Measurements from ENCODE around the gene CDIP1.

CDIP1 gene

GRCh38 chr16:4539716-4540284 lies 1.2 kb upstream of the CDIP1 start:
- DNase-seq (ENCODE audit: low read depth in 2 of 2), result no peak

DNA sequence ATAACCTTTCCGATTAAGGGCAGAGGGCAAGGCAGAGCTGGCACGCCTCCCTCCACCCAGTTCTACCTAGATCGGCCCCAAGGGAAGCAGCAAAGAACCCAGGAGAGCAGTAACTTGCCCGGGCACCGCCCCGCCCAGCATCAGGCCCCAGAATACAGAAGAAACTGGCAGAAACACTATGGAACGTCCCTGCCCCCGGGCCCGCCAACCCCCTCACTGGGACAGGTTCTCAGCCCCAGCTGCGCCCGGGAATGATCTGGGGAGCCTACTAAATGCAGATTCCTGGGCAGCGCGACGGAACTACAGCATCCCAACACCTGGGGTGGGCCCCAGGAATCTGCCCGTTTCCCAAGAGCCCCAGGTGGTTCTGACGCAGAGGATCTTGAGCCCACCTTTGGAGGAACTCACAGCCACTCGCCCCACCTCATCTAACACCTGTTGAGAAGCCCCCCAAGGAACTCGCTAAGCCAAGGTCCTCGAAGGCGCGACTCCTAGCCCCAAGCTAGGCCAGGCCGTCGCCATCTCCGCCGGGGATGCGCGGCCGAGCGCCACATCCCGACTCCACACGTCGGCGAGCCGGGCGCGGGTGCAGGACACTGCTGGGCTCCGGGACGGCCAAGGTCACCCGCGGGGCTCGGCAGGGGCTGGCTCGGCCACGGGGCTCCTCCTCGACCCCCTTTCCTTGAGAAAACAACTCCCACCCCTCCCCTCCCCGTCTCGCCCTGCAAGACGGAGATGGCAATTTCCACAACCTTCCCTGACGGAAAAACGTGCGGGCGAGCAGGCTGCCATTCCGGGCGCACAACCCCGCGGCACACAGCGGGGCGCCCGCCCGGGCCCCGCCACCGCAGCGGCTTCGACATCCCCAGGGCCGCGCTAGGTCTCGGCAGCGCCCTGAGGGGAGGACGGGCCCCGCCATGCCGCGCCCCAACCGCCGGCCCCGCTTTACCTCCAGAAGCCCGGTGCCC lies 913 bp downstream of the CDIP1 start:
- DNase-seq (ENCODE audit: low read depth in 2 of 2), result no peak

- DNase-seq (ENCODE audit: low read depth in 2 of 2), result no peak
Measured at GRCh38 chr16:4536391-4537106, 2.0 kb downstream of the CDIP1 start.

GRCh38 chr16:4535627-4536108 lies 2.9 kb downstream of the CDIP1 start:
- no peak for DNase-seq (ENCODE audit: low read depth in 2 of 2)

DNA sequence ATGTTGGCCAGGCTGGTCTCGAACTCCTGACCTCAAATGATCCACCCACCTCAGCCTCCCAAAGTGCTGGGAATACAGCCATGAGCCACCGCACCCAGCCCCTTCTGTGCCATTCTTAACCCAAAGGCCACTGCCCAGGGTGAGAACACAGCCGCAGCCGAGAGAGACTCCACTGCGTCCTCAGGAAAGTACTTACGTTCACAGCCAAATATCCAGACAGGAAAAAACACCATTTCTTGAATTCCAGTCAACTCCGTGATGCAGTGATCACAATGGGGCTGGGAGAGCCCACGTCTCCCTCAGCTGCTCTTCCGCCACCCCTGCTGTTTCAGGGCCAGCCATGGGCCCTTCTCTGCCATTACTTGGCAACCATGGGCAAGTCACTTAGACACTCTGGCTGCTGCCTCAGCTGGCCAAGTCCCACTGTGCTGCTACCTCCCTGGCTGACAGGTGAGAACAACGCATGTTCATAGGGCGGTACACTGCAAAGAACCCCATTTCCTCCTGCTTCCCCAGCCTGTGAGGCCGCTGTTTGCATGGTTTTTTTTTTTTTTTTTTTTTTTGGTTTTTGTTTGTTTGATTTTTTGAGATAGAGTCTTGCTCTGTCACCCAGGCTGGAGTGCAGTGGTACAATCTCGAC lies 4.3 kb downstream of the CDIP1 start:
- DNase-seq (ENCODE audit: low read depth in 2 of 2), result no peak

DNA sequence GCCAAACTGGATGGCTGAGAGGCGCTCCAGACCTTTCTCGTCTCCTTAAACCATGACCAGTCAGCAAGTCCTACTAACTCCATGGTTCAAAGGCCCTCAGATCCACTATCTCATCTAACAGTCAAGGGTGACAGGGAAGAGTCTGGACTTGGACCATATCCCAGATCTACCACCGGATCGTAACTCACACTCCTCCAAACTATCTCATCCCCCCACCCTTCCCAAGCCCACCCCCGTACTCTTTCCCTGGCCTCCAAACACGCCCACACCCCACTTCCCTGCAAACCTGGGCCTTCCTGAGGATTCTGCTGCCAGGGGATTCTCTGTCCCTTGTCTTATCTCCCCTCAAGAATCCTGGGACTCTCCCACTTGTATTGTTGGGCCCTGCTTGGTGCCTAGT lies 5.1 kb downstream of the CDIP1 start:
- DNase-seq (ENCODE audit: low read depth in 2 of 2), result no peak

- no peak for DNase-seq (ENCODE audit: low read depth in 2 of 2)
Measured at GRCh38 chr16:4532238-4532637, 6.3 kb downstream of the CDIP1 start.

- no peak for DNase-seq (ENCODE audit: low read depth in 2 of 2)
Measured at GRCh38 chr16:4531811-4532210, 6.8 kb downstream of the CDIP1 start.

DNA sequence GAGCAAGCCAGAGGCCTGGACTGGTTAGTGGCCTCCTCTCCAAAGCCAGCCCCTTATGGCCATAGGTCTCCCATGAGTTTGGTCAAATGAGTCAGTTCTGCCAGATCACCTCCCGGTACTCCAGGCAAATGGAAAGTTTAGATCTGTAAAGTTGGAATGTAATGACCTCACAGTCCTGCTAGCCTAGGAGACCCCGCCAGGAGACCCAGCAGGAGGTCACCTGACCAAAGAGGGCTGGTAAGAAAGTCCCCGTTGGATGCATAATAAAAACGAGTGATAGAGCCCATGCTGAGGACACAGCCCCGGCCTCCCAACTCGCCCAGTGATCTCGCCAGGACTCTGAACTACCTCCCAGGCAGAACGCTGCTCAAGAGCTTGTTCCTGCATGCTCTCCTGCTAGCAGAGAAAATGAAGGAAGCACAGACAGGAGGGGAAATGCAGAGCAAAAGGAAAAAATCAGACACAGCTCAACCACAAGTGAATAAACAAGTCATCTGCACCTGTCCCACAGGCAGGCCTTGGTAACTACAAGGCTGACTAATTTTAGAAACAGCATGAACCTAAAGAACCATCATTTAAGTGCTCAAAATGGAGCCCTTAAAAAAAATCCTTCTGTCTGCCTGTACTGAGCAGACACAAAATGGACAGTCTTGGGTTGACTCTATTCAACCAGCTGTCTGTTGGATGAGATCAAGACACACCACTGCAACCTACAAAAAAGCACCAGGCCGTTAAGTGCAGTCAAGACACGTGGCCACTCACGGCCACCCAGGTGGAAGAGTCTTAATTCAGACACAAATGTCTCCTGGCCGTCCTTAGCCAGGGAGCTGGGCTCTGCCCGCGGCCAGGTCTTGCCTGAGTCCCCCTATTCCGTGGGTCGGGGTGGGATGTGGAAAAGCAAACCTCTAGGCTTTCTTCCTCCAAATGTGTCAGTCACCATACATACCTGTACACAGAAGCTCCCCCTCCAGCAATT lies 9.2 kb downstream of the CDIP1 start:
- DNase-seq (ENCODE audit: low read depth in 2 of 2), result no peak

GRCh38 chr16:4525634-4526277 lies 12.8 kb downstream of the CDIP1 start:
- DNase-seq (ENCODE audit: low read depth in 2 of 2), result no peak

- no peak for DNase-seq (ENCODE audit: low read depth in 2 of 2)
Measured at GRCh38 chr16:4525069-4525468, 13.5 kb downstream of the CDIP1 start.

- no peak for DNase-seq (ENCODE audit: low read depth in 2 of 2)
Measured at GRCh38 chr16:4524571-4524970, 14.0 kb downstream of the CDIP1 start.

- DNase-seq (ENCODE audit: low read depth in 2 of 2), result no peak
Measured at GRCh38 chr16:4523686-4524085, 14.9 kb downstream of the CDIP1 start.

DNA sequence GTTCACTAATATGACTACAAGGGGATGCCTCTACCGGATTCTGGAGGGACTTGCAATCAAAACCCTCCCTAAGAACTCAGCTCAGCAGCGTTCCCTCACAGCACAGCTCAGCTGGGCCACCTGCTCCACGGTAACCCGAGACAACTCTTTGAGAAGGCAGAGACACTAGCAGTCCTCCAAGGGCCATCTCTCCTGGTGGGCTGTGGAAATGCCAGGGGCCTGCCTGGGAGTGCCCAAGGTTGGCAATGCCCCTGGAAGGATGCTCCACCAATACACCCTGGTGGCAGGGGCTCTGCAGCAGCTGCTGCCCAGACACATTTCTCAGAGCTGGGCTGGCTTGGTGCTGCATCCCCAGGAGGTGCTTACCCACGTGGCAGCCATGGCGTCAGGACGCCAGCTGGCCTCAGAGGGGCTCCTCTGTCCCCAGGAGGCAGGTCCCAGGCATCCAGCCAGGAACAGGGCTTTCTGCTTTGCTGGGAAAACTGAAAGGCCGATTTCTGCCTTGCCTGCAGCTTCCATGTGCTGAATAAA lies 16.5 kb downstream of the CDIP1 start:
- DNase-seq (ENCODE audit: low read depth in 2 of 2), result no peak

GRCh38 chr16:4520913-4521312 lies 17.7 kb downstream of the CDIP1 start:
- no peak for DNase-seq (ENCODE audit: low read depth in 2 of 2)

DNA sequence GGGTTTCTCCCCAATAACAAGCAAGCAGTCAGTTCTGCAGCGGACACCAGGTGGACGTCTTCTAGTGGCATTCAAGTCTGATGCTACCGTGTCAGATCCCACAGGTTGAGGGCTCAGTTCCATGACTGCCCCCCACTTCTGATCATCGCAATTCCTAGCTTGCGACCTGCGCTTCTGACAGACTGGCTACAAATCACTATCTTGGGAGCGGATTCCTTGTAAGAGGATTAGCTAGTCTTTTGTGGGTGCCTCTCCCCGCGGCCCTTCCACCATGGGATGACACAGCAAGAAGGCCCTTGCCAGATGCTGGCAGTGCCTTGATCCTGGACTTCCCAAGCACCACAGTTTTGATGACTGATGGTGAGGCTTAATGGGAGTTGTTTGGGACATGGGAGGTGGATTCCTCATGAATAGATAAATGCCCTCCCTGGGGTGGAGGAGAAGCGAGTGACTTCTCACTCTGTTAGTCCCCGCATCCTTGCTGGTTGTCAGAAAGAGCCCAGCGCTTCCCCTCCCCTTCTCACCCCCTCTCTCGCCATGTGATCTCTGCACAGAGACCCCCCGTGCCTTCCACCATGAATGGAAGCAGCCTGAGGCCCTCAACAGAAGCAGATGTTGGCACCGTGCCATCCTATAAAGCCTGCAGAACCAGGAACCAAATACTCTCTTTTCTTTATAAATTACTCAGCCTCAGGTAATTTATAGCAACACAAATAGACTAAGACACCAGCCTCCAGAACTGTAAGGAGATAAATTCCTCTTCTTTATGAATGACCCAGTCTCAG lies 19.1 kb downstream of the CDIP1 start:
- DNase-seq (ENCODE audit: low read depth in 2 of 2), result no peak

- DNase-seq (ENCODE audit: low read depth in 2 of 2), result no peak
Measured at GRCh38 chr16:4517812-4518680, 20.5 kb downstream of the CDIP1 start.

GRCh38 chr16:4515611-4516233 lies 22.9 kb downstream of the CDIP1 start:
- DNase-seq (ENCODE audit: low read depth in 2 of 2), result no peak

Measured in stimulated activated CD8-positive, alpha-beta memory T cell treated with anti-CD3 and anti-CD28 coated beads, Interleukin-2, amount 100 ng/mL, for 1 hour (primary cell).